NB4 (cell line): Measurements from ENCODE around the gene MRPL23.

Experiments
- POLR2A ChIP-seq: IDR thresholded peaks from 2 replicates; pipeline ENCODE4 v1.6.1; 2011; ENCODE audit warnings: mild to moderate bottlenecking; ENCODE audit not compliant: insufficient read length; ENCODE audit errors: extremely low read depth
- TF ChIP-seq, protein P1 (sequence below): IDR thresholded peaks from one replicate; pipeline ENCODE4 v1.5.1; 2012; ENCODE audit warnings: low read depth, low read length
- TF ChIP-seq, protein P2 (sequence below): IDR thresholded peaks from 2 replicates; pipeline ENCODE4 v1.6.1; 2011; ENCODE audit warnings: low read depth, low read length

DNA sequence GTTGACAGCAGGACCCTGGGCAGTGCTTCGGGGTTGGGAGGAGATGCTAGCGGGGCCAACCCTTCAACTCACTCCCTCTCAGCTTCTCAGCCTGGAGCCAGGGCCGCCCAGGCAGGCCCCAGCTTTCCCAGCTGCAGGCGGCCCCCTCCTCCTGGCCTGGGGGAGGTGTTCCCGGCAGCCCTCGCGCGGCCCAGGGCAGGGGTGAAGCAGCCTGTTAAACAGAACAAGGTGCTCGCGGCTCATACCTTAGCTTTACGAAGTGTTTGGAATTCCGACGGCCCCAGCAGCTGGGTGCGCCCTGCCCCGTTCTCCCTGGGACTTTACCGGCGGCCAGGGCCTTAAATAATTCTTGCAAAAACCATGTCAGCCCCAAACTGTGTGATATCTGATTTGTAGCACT, 17.2 kb downstream of the MRPL23 start:
- TF ChIP-seq POLR2A = no peak
- TF ChIP-seq, protein P1, sequence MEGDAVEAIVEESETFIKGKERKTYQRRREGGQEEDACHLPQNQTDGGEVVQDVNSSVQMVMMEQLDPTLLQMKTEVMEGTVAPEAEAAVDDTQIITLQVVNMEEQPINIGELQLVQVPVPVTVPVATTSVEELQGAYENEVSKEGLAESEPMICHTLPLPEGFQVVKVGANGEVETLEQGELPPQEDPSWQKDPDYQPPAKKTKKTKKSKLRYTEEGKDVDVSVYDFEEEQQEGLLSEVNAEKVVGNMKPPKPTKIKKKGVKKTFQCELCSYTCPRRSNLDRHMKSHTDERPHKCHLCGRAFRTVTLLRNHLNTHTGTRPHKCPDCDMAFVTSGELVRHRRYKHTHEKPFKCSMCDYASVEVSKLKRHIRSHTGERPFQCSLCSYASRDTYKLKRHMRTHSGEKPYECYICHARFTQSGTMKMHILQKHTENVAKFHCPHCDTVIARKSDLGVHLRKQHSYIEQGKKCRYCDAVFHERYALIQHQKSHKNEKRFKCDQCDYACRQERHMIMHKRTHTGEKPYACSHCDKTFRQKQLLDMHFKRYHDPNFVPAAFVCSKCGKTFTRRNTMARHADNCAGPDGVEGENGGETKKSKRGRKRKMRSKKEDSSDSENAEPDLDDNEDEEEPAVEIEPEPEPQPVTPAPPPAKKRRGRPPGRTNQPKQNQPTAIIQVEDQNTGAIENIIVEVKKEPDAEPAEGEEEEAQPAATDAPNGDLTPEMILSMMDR = no peak
- TF ChIP-seq, protein P2, sequence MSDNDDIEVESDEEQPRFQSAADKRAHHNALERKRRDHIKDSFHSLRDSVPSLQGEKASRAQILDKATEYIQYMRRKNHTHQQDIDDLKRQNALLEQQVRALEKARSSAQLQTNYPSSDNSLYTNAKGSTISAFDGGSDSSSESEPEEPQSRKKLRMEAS = no peak
